Prostate gland (tissue), 2 donors: ENCODE results near the gene NPC1L1. TPM values are rescaled to one million over a fixed set of nuclear protein-coding genes. Genes with fewer than 3 reads are reported as not detected.

Experiments
- DNase-seq: peaks from one replicate; pipeline ENCODE4 v3.0.0-alpha.2; 2019; ENCODE audit warnings: low spot score
- H3K27ac ChIP-seq, 2 donors: fragments of 200-600 bp; sonication (generic); 2 replicates each; pipeline ENCODE4 v1.5.1; 2017 to 2019
- H3K27me3 ChIP-seq: fragments of 200-600 bp; sonication (generic); replicated peaks from 2 replicates; pipeline ENCODE4 v1.5.1; 2019; ENCODE audit not compliant: insufficient read depth
- H3K36me3 ChIP-seq, 2 donors: fragments of 200-600 bp; sonication (generic); 1 replicate in 1 of 2; 2 replicates in 1 of 2; pipeline versions ENCODE4 v1.5.1 to v1.8.1; 2017 to 2019
- H3K4me1 ChIP-seq: fragments of 200-600 bp; sonication (generic); replicated peaks from 2 replicates; pipeline ENCODE4 v1.5.1; 2019
- H3K4me3 ChIP-seq, 2 donors: fragments of 200-600 bp; sonication (generic); 2 replicates each; pipeline ENCODE4 v1.5.1; 2017 to 2019
- H3K9me3 ChIP-seq: fragments of 200-600 bp; sonication (generic); 2 replicates; pipeline ENCODE4 v1.5.1; 2017
- CTCF ChIP-seq, 4 experiments: fragments of 200-600 bp in 2 of 4; fragments of 450-650 bp in 2 of 4; sonication (generic) in 2 of 4; IDR thresholded peaks; 1 replicate in 3 of 4; 2 replicates in 1 of 4; pipeline ENCODE4 v1.5.1; 2016 to 2019; ENCODE audit warnings: antibody characterized with exemption in 4 of 4, mild to moderate bottlenecking in 2 of 4, moderate library complexity in 2 of 4
- POLR2A ChIP-seq: fragments of 450-650 bp; IDR thresholded peaks from one replicate; pipeline ENCODE4 v1.6.1; 2016; ENCODE audit warnings: antibody characterized with exemption, mild to moderate bottlenecking
- POLR2AphosphoS5 ChIP-seq: sonication (generic); formaldehyde crosslinking; IDR thresholded peaks from one replicate; pipeline ENCODE4 v1.6.1; 2017; ENCODE audit warnings: antibody characterized with exemption
- WGBS: methylation state at CpG from one replicate; pipeline ENCODE4 v1.1.5; 2018; 5-methylcytosine and 5-hydroxymethylcytosine counted together
- intact Hi-C: fragments of 100-400 bp; cut with DNase I; formaldehyde crosslinking; loops from one replicate; pipeline ENCODE4 v1.14.2; 2022
- total RNA-seq, 2 donors: library from RNA; depleted of rRNA; stranded (reverse); fragments of >200 nt; gene quantifications; one replicate each; pipeline ENCODE4 v1.1.0, GENCODE V29; 2016

Gene NPC1L1
- total RNA-seq, 2 donors from 2014 or later = 0.11 to 0.23 TPM

- Histone ChIP-seq H3K27me3 (no peaks in the 10 kb centered on the region), H3K27ac (peak within 1 kb of the TSS; percentile 84 to 86), H3K9me3 (no peaks in the 10 kb centered on the region), H3K36me3 (peaks cover 9 to 33% of the 10 kb centered on the region in 2 donors), H3K4me3 (peak within 1 kb of the TSS; percentile 69 to 78), H3K4me1 (no peaks in the 10 kb centered on the region)
- peak; percentile 92 for DNase-seq
- intact Hi-C loops = no loop called here
- TF ChIP-seq CTCF (IDR thresholded peaks at IDR 0.05) = peak in 1 of 4 experiments; percentile 13
- TF ChIP-seq POLR2A = peak; percentile 74
- peak; percentile 100 for TF ChIP-seq POLR2AphosphoS5
- WGBS = under 1% methylated on average over 74 of the region's 74 CpGs
Observed at GRCh38 chr7:44573464-44574286, 32.5 kb upstream of the NPC1L1 start, which contains the start of gene DDX56. TSS of gene DDX56 (minus strand) at chr7:44573908. CDS start at chr7:44573895, 13 bp downstream.

- peak overlapping the region; percentile 69 to 78 for H3K4me3 ChIP-seq
- DNase-seq = no peak
- no peaks in the 10 kb centered on the region for H3K4me1 ChIP-seq
- 66% methylated on average over 5 of the region's 5 CpGs for WGBS
- no peaks in the 10 kb centered on the region for H3K9me3 ChIP-seq
- no peaks in the 10 kb centered on the region for H3K27me3 ChIP-seq
- peaks cover 9 to 40% of the 10 kb centered on the region in 2 donors for H3K36me3 ChIP-seq
- H3K27ac ChIP-seq = no peak overlapping the region
- intact Hi-C loops = no loop called here
- TF ChIP-seq POLR2AphosphoS5 = no peak
- TF ChIP-seq POLR2A = no peak
- TF ChIP-seq CTCF (IDR thresholded peaks at IDR 0.05) = no peak
Observed at GRCh38 chr7:44572771-44573170, 31.6 kb upstream of the NPC1L1 start.

GRCh38 chr7:44569959-44570358 lies 28.8 kb upstream of the NPC1L1 start:
- TF ChIP-seq POLR2AphosphoS5 (no peak), CTCF (IDR thresholded peaks at IDR 0.05) (no peak), POLR2A (no peak)
- DNase-seq = no peak
- intact Hi-C loops = loop anchor here (5.0 kb wide), 2 partner anchors 93 to 328 kb away; no protein-coding TSS in a partner anchor
- H3K4me1 ChIP-seq = no peaks in the 10 kb centered on the region
- H3K4me3 ChIP-seq = no peak overlapping the region
- no peaks in the 10 kb centered on the region for H3K9me3 ChIP-seq
- peaks cover 9 to 48% of the 10 kb centered on the region in 2 donors for H3K36me3 ChIP-seq
- H3K27me3 ChIP-seq = no peaks in the 10 kb centered on the region
- H3K27ac ChIP-seq = no peak overlapping the region
- WGBS = 89% methylated on average over 9 of the region's 9 CpGs

GRCh38 chr7:44568771-44569560 lies 27.8 kb upstream of the NPC1L1 start:
- Histone ChIP-seq H3K9me3 (no peaks in the 10 kb centered on the region), H3K4me3 (no peak overlapping the region), H3K27me3 (no peaks in the 10 kb centered on the region), H3K27ac (no peak overlapping the region), H3K36me3 (peaks cover 9 to 48% of the 10 kb centered on the region in 2 donors), H3K4me1 (no peaks in the 10 kb centered on the region)
- no peak for DNase-seq
- TF ChIP-seq POLR2A (no peak), CTCF (IDR thresholded peaks at IDR 0.05) (no peak), POLR2AphosphoS5 (no peak)
- intact Hi-C loops = loop anchor here (5.0 kb wide), 2 partner anchors 92 to 327 kb away; no protein-coding TSS in a partner anchor
- WGBS = 85% methylated on average over 17 of the region's 17 CpGs
